HepG2 (cell line): Measurements from ENCODE around the gene LIN28B. TPM values are rescaled to one million over a fixed set of nuclear protein-coding genes. Genes with fewer than 3 reads are reported as not detected.

ENCODE experiments used
- ATAC-seq: fragments of 200-7000 bp; cut with Tn5 transposase; 3 replicates; pipeline ENCODE4 v1.9.1; 2020; ENCODE audit warnings: mild to moderate bottlenecking, moderate library complexity
- BruUV-seq: library from RNA; stranded (reverse); fragments of 400-500 nt; replicated peaks from 2 replicates; lab custom pipeline; 2021; lab: Mats Ljungman, UMichigan
- CTCF ChIA-PET: fragments of 300-600 bp; formaldehyde crosslinking; extraction: SDS; loops from one replicate; lab custom pipeline; 2021; ENCODE audit warnings: low total read pairs, inconsistent platforms, low intra/inter-chr PET ratio; lab: Yijun Ruan, JAX
- POLR2A ChIA-PET: fragments of 350-600 bp; sonication (Branson Sonifier 250); formaldehyde crosslinking; loops from one replicate; lab custom pipeline; 2020; ENCODE audit warnings: antibody characterized with exemption, inconsistent platforms; lab: Yijun Ruan, JAX
- DNase-seq: peaks from one replicate; pipeline ENCODE4 v3.0.0-alpha.2; 2015; ENCODE audit warnings: low spot score
- FAIRE-seq: peaks from 3 replicates; lab custom pipeline; 2011; peaks lifted over from hg19 to GRCh38; lab: Jason Lieb, UNC
- H2AFZ ChIP-seq: one replicate; pipeline ENCODE4 v1.6.1; 2011; ENCODE audit warnings: low read length, inconsistent platforms
- H3K27ac ChIP-seq: fragments of 300-600 bp; 3 replicates; pipeline ENCODE4 v1.8.0; 2011; ENCODE audit warnings: mixed run types, mild to moderate bottlenecking, mixed read lengths, low read length, inconsistent platforms; ENCODE audit not compliant: insufficient read depth; ENCODE audit errors: extremely low read length
- H3K27me3 ChIP-seq, 2 experiments: fragments of 200-600 bp in 1 of 2; 2 replicates in 1 of 2; 3 replicates in 1 of 2; pipeline versions ENCODE4 v1.6.0 to v1.8.0; 2011; ENCODE audit warnings: low read length in 2 of 2, mild to moderate bottlenecking in 2 of 2, moderate library complexity in 2 of 2, inconsistent platforms in 1 of 2; ENCODE audit not compliant: insufficient read depth in 2 of 2, control insufficient read depth in 1 of 2
- H3K36me3 ChIP-seq, 2 experiments: fragments of 200-600 bp in 1 of 2; replicated peaks in 1 of 2; 2 replicates in 1 of 2; 3 replicates in 1 of 2; pipeline versions ENCODE4 v1.5.1 to v1.8.0; 2011; ENCODE audit warnings: low read length in 2 of 2, inconsistent platforms in 1 of 2; ENCODE audit not compliant: insufficient read depth in 2 of 2, control insufficient read depth in 1 of 2
- H3K4me1 ChIP-seq: 2 replicates; pipeline ENCODE4 v1.5.1; 2012; ENCODE audit warnings: low read length, inconsistent platforms; ENCODE audit not compliant: insufficient read depth
- H3K4me2 ChIP-seq: 2 replicates; pipeline ENCODE4 v1.6.0; 2011; ENCODE audit warnings: low read depth, low read length, inconsistent platforms
- H3K4me3 ChIP-seq, 3 experiments: fragments of 200-600 bp in 1 of 3; sonication (generic), shearing (Covaris generic) in 1 of 3; replicated peaks in 1 of 3; 2 replicates each; pipeline ENCODE4 v1.5.1; 2011 to 2016; ENCODE audit warnings: low read length in 3 of 3, inconsistent platforms in 2 of 3, low read depth in 2 of 3, mild to moderate bottlenecking in 2 of 3, control low read depth in 1 of 3, mixed read lengths in 1 of 3; ENCODE audit not compliant: insufficient read depth in 1 of 3
- H3K79me2 ChIP-seq: one replicate; pipeline ENCODE4 v1.6.1; 2011; ENCODE audit warnings: low read length, inconsistent platforms; ENCODE audit not compliant: insufficient read depth
- H3K9ac ChIP-seq: 2 replicates; pipeline ENCODE4 v1.6.0; 2011; ENCODE audit warnings: mild to moderate bottlenecking, low read depth, low read length, inconsistent platforms; ENCODE audit not compliant: insufficient read depth
- H3K9me3 ChIP-seq: 2 replicates; pipeline ENCODE4 v1.5.1; 2012; ENCODE audit warnings: mild to moderate bottlenecking, low read length
- H4K20me1 ChIP-seq: 2 replicates; pipeline ENCODE4 v1.6.0; 2011; ENCODE audit warnings: inconsistent platforms, mild to moderate bottlenecking, low read length, moderate library complexity; ENCODE audit not compliant: insufficient read depth
- CENPT ChIP-seq: sonication (generic); formaldehyde crosslinking; IDR thresholded peaks from 2 replicates; pipeline ENCODE4 v1.8.0; 2022; ENCODE audit warnings: low read depth, mild to moderate bottlenecking, moderate library complexity, missing genetic modification reagents
- DNMT1 ChIP-seq: sonication (generic); formaldehyde crosslinking; IDR thresholded peaks from 2 replicates; pipeline ENCODE4 v1.5.1; 2020; ENCODE audit warnings: mild to moderate bottlenecking, missing genetic modification reagents
- HOXA5 ChIP-seq: sonication (generic); formaldehyde crosslinking; IDR thresholded peaks from 2 replicates; pipeline ENCODE4 v1.4.0; 2020; ENCODE audit warnings: missing genetic modification reagents
- KMT2A ChIP-seq: sonication (generic); formaldehyde crosslinking; IDR thresholded peaks from 2 replicates; pipeline ENCODE4 v1.4.0; 2020; ENCODE audit warnings: missing genetic modification reagents
- POLR2G ChIP-seq: fragments of 200-400 bp; formaldehyde crosslinking; IDR thresholded peaks from 2 replicates; pipeline ENCODE4 v1.6.1; 2018; ENCODE audit warnings: mild to moderate bottlenecking, low read depth, low read length, moderate library complexity
- RFX5 ChIP-seq: IDR thresholded peaks from 2 replicates; pipeline ENCODE4 v1.6.1; 2011; ENCODE audit warnings: low read depth, low read length, improper control_type of control experiment
- ZBTB21 ChIP-seq: sonication (generic); formaldehyde crosslinking; IDR thresholded peaks from 2 replicates; pipeline ENCODE4 v1.4.0; 2020; ENCODE audit warnings: missing genetic modification reagents
- ZNF224 ChIP-seq: sonication (generic); formaldehyde crosslinking; IDR thresholded peaks from 2 replicates; pipeline ENCODE4 v1.5.0; 2020; ENCODE audit warnings: mild to moderate bottlenecking, missing genetic modification reagents
- ZNF274 ChIP-seq: sonication (generic); formaldehyde crosslinking; IDR thresholded peaks from 2 replicates; pipeline ENCODE4 v1.5.1; 2020; ENCODE audit warnings: mild to moderate bottlenecking, missing genetic modification reagents
- ZNF446 ChIP-seq: sonication (generic); formaldehyde crosslinking; IDR thresholded peaks from 2 replicates; pipeline ENCODE4 v1.5.0; 2020; ENCODE audit warnings: mild to moderate bottlenecking, missing genetic modification reagents
- ZNF550 ChIP-seq: sonication (generic); formaldehyde crosslinking; IDR thresholded peaks from 2 replicates; pipeline ENCODE4 v1.4.0; 2020; ENCODE audit warnings: mild to moderate bottlenecking, missing genetic modification reagents, borderline replicate concordance
- ZNF552 ChIP-seq: sonication (generic); formaldehyde crosslinking; IDR thresholded peaks from 2 replicates; pipeline ENCODE4 v1.9.0; 2022; ENCODE audit warnings: missing genetic modification reagents, mild to moderate bottlenecking, borderline replicate concordance
- ZNF75D ChIP-seq: sonication (generic); formaldehyde crosslinking; IDR thresholded peaks from 2 replicates; pipeline ENCODE4 v1.8.1; 2023; ENCODE audit warnings: missing genetic modification reagents, mild to moderate bottlenecking, borderline replicate concordance
- ZNF788 ChIP-seq: sonication (generic); formaldehyde crosslinking; IDR thresholded peaks from 2 replicates; pipeline ENCODE4 v1.5.0; 2020; ENCODE audit warnings: mild to moderate bottlenecking, missing genetic modification reagents, borderline replicate concordance
- WGBS: methylation state at CpG from one replicate; pipeline ENCODE4 v1.1.6; 2017; ENCODE audit warnings: low lambda C conversion rate; 5-methylcytosine and 5-hydroxymethylcytosine counted together
- in situ Hi-C: cut with HindIII; loops from 2 replicates; pipeline ENCODE4 v1.10.0; 2017; ENCODE audit warnings: low pct_unique_long_range_greater_than_20kb; ENCODE audit not compliant: extremely low pct_ligation_motif_present
- intact Hi-C: fragments of 100-400 bp; cut with micrococcal nuclease; formaldehyde crosslinking; loops from one replicate; pipeline ENCODE4 v1.10.0; 2022; ENCODE audit not compliant: unreplicated experiment
- polyA plus RNA-seq, 8 experiments: library from polyadenylated mRNA; depleted of rRNA in 3 of 8; stranded (reverse) in 7 of 8; unstranded in 1 of 8; fragments of >200 nt; fragmentation: Illumina TruSeq in 4 of 8; extraction: Trizol in 4 of 8; gene quantifications; 2 replicates each; pipeline versions ENCODE4 v1.2.1 to v1.2.3, GENCODE V29; 2011 to 2016; ENCODE audit warnings: low read depth in 4 of 8, missing spikeins in 1 of 8, mixed read lengths in 1 of 8; ENCODE audit not compliant: insufficient read depth in 1 of 8
- total RNA-seq, 5 experiments: library from RNA; depleted of rRNA; stranded (reverse); fragments of >200 nt; fragmentation: Illumina TruSeq; extraction: Trizol; gene quantifications; 2 replicates each; pipeline ENCODE4 v1.2.3, GENCODE V29; 2016; ENCODE audit warnings: low read depth in 1 of 5
- TF ChIP-seq, protein P1 (sequence below): sonication (generic); formaldehyde crosslinking; IDR thresholded peaks from 2 replicates; pipeline ENCODE4 v1.5.1; 2020; ENCODE audit warnings: mild to moderate bottlenecking, missing genetic modification reagents, borderline replicate concordance

Gene LIN28B
- total and polyA plus RNA-seq, 2 of the 13 experiments (the other 11 are each of a cell fraction or from before 2014, with no cell fraction given), result 14.5 to 56.8 TPM

GRCh38 chr6:105102186-105102585, 145.3 kb downstream of the LIN28B start:
- ChIA-PET POLR2A (no interaction called here), CTCF (no interaction called here)
- H3K79me2 ChIP-seq, result no peaks in the 10 kb centered on the region
- H3K36me3 ChIP-seq, result no peaks in the 10 kb centered on the region
- no peak overlapping the region for H2AFZ ChIP-seq
- no peak overlapping the region for H3K4me3 ChIP-seq
- TF ChIP-seq POLR2G, result no peak
- TF ChIP-seq ZNF550 (CRISPR knock-in tag), result no peak
- TF ChIP-seq ZNF75D, result no peak
- no peak for TF ChIP-seq ZNF552
- no peak for TF ChIP-seq DNMT1
- TF ChIP-seq ZNF788 (CRISPR knock-in tag), result no peak
- no peak for TF ChIP-seq ZNF224 (CRISPR knock-in tag)
- no peak for TF ChIP-seq ZBTB21 (CRISPR knock-in tag)
- TF ChIP-seq HOXA5 (CRISPR knock-in tag), result no peak
- no peak for TF ChIP-seq ZNF274 (CRISPR knock-in tag)
- TF ChIP-seq CENPT (CRISPR knock-in tag), result no peak
- TF ChIP-seq RFX5, result no peak
- TF ChIP-seq ZNF446 (CRISPR knock-in tag), result no peak
- no peak for TF ChIP-seq KMT2A (CRISPR knock-in tag)
- TF ChIP-seq, protein P1, sequence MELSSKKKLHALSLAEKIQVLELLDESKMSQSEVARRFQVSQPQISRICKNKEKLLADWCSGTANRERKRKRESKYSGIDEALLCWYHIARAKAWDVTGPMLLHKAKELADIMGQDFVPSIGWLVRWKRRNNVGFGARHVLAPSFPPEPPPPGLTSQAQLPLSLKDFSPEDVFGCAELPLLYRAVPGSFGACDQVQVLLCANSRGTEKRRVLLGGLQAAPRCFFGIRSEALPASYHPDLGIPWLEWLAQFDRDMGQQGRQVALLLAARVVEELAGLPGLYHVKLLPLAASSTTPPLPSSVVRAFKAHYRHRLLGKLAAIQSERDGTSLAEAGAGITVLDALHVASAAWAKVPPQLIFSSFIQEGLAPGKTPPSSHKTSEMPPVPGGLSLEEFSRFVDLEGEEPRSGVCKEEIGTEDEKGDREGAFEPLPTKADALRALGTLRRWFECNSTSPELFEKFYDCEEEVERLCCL (CRISPR knock-in tag), result no peak
- ATAC-seq, result no peak
- DNase-seq, result no peak
- intact Hi-C loops, result no loop called here
- H3K9me3 ChIP-seq, result no peaks in the 10 kb centered on the region
- H3K27ac ChIP-seq, result no peak overlapping the region
- H3K27me3 ChIP-seq, result no peaks in the 10 kb centered on the region; a peak in 1 of 5 replicates
- in situ Hi-C loops, result no loop called here
- FAIRE-seq, result no peak
- WGBS, result 66% methylated on average over 3 of the region's 5 CpGs
- H3K4me2 ChIP-seq, result no peak overlapping the region
- H4K20me1 ChIP-seq, result no peaks in the 10 kb centered on the region
- H3K4me1 ChIP-seq, result peaks cover 4% of the 10 kb centered on the region
- H3K9ac ChIP-seq, result no peak overlapping the region
- BruUV-seq, result no TSS peak
